GM21360 (cell line): ENCODE results near the gene GRM8.
"Not testable (repeated sequence)": the region's sequence is repeated elsewhere in the genome, so short reads cannot be mapped to it uniquely, and the experiment has no call there.

Experiments used
- ATAC-seq: cut with Tn5 transposase; IDR thresholded peaks from one replicate; pipeline ENCODE4 v1.9.1; 2021; ENCODE audit warnings: mild to moderate bottlenecking, moderate library complexity; ENCODE audit not compliant: unreplicated experiment

The GRM8 gene

GRCh38 chr7:126686474-126686873 lies 566.3 kb downstream of the GRM8 start:
- ATAC-seq: no peak

- ATAC-seq: no peak
These were observed 567.1 kb downstream of the GRM8 start for GRCh38 chr7:126685596-126685995.

GRCh38 chr7:126685018-126685573 lies 567.6 kb downstream of the GRM8 start:
- ATAC-seq: no peak

- no peak for ATAC-seq
These were observed 570.6 kb downstream of the GRM8 start for GRCh38 chr7:126682176-126682575.

- not testable (repeated sequence) for ATAC-seq
These were observed 584.0 kb downstream of the GRM8 start for GRCh38 chr7:126668762-126669161.

GRCh38 chr7:126668367-126668752 lies 584.4 kb downstream of the GRM8 start:
- no peak for ATAC-seq

- ATAC-seq: no peak
These were observed 584.9 kb downstream of the GRM8 start for GRCh38 chr7:126667742-126668366.

- ATAC-seq: no peak
These were observed 589.9 kb downstream of the GRM8 start for GRCh38 chr7:126662856-126663255.

- ATAC-seq: peak; percentile 79
These were observed 593.6 kb downstream of the GRM8 start for GRCh38 chr7:126659124-126659523.

GRCh38 chr7:126658684-126659083 lies 594.1 kb downstream of the GRM8 start:
- ATAC-seq: no peak

- ATAC-seq: peak; percentile 89
These were observed 595.0 kb downstream of the GRM8 start for GRCh38 chr7:126657599-126658358.

GRCh38 chr7:126657137-126657536 lies 595.6 kb downstream of the GRM8 start:
- no peak for ATAC-seq

GRCh38 chr7:126656165-126656564 lies 596.6 kb downstream of the GRM8 start:
- ATAC-seq: no peak

- ATAC-seq: no peak
These were observed 615.2 kb downstream of the GRM8 start for GRCh38 chr7:126637538-126637937.

- ATAC-seq: no peak
These were observed 617.2 kb downstream of the GRM8 start for GRCh38 chr7:126635545-126635944.

GRCh38 chr7:126608339-126608776 lies 644.4 kb downstream of the GRM8 start:
- no peak for ATAC-seq

GRCh38 chr7:126606331-126606730 lies 646.4 kb downstream of the GRM8 start:
- no peak for ATAC-seq

- no peak for ATAC-seq
These were observed 647.2 kb downstream of the GRM8 start for GRCh38 chr7:126605553-126605952.

GRCh38 chr7:126605056-126605455 lies 647.7 kb downstream of the GRM8 start:
- ATAC-seq: no peak

GRCh38 chr7:126589068-126589684 lies 663.6 kb downstream of the GRM8 start:
- no peak for ATAC-seq

- no peak for ATAC-seq
These were observed 674.4 kb downstream of the GRM8 start for GRCh38 chr7:126578338-126578737.
